ENCODE results near the gene SDHD. TPM values are rescaled to one million over a fixed set of nuclear protein-coding genes. Genes with fewer than 3 reads are reported as not detected.
A peak's percentile ranks its signal among the peaks of the same experiment; 100 is the strongest.
"Not testable (repeated sequence)": the region's sequence is repeated elsewhere in the genome, so short reads cannot be mapped to it uniquely, and the experiment has no call there.

Gene SDHD
- 67.8 and 69.7 TPM in 2 replicates for total RNA-seq

GRCh38 chr11:112086422-112087191, at the start of gene SDHD, which contains the start of gene TIMM8B:
Gene SDHD (plus strand): TSS chr11:112086873. CDS start chr11:112086908, 35 bp downstream.
Gene TIMM8B (minus strand): TSS chr11:112086756. CDS start chr11:112086723, 33 bp downstream.
- DNase-seq (ENCODE audit: low read depth), result peak; percentile 85
- Histone ChIP-seq H3K36me3 (ENCODE audit: control insufficient read depth, insufficient read depth, low read length) (no peaks in the 10 kb centered on the region), H3K27me3 (ENCODE audit: control insufficient read depth, insufficient read depth, low read length) (no peaks in the 10 kb centered on the region), H3K4me3 (ENCODE audit: low read depth, low read length) (peak within 1 kb of the TSS; percentile 91)
- peak; percentile 47 for TF ChIP-seq CTCF (IDR thresholded peaks at IDR 0.05; ENCODE audit: insufficient read depth, low read length, poor library complexity, severe bottlenecking)

DNA sequence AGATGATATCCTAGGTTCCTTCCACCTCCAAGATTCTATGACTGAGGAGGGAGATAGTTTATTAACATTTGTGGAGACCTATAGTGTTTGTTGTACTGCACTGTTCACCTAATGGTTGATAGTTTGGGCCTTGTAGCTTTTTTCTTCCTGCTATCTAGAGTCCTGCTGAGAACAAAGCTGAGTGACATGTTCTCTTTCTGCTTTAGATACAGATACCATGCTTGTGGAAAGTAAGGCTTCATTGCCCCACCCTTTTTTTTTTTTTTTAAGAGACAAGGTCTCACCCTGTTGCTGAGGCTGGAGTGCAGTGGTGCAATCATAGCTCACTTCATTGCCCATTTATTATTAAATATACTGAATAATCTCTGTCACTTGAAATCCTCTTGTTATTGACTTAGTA, 49.1 kb upstream of the SDHD start:
- Histone ChIP-seq H3K4me3 (ENCODE audit: low read depth, low read length) (no peak overlapping the region), H3K36me3 (ENCODE audit: control insufficient read depth, insufficient read depth, low read length) (no peaks in the 10 kb centered on the region), H3K27me3 (ENCODE audit: control insufficient read depth, insufficient read depth, low read length) (no peaks in the 10 kb centered on the region)
- DNase-seq (ENCODE audit: low read depth), result no peak
- TF ChIP-seq CTCF (IDR thresholded peaks at IDR 0.05; ENCODE audit: insufficient read depth, low read length, poor library complexity, severe bottlenecking), result no peak

GRCh38 chr11:112042161-112042960, 44.3 kb upstream of the SDHD start:
- H3K36me3 ChIP-seq (ENCODE audit: control insufficient read depth, insufficient read depth, low read length), result no peaks in the 10 kb centered on the region
- H3K27me3 ChIP-seq (ENCODE audit: control insufficient read depth, insufficient read depth, low read length), result no peaks in the 10 kb centered on the region
- no peak for DNase-seq (ENCODE audit: low read depth)
- TF ChIP-seq CTCF (IDR thresholded peaks at IDR 0.05; ENCODE audit: insufficient read depth, low read length, poor library complexity, severe bottlenecking), result no peak
- H3K4me3 ChIP-seq (ENCODE audit: low read depth, low read length), result no peak overlapping the region

DNA sequence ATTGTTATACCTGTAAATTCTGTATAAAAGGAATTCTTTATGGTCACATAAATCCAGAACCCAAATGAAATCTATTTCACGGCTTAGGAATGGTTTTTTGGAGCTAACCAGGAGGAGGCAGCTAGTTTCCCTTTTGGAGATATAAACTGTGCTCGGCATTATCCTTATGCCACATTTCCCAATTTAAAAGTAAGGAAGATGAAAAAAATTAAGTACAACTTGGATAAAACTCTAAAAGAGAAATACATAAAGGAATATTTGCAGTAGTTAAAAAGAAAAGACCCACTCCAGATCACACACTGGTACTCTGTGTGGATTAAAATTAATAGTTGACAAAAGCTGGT, 43.7 kb upstream of the SDHD start:
- Histone ChIP-seq H3K36me3 (ENCODE audit: control insufficient read depth, insufficient read depth, low read length) (no peaks in the 10 kb centered on the region), H3K27me3 (ENCODE audit: control insufficient read depth, insufficient read depth, low read length) (no peaks in the 10 kb centered on the region), H3K4me3 (ENCODE audit: low read depth, low read length) (no peak overlapping the region)
- TF ChIP-seq CTCF (IDR thresholded peaks at IDR 0.05; ENCODE audit: insufficient read depth, low read length, poor library complexity, severe bottlenecking), result no peak
- no peak for DNase-seq (ENCODE audit: low read depth)

DNA sequence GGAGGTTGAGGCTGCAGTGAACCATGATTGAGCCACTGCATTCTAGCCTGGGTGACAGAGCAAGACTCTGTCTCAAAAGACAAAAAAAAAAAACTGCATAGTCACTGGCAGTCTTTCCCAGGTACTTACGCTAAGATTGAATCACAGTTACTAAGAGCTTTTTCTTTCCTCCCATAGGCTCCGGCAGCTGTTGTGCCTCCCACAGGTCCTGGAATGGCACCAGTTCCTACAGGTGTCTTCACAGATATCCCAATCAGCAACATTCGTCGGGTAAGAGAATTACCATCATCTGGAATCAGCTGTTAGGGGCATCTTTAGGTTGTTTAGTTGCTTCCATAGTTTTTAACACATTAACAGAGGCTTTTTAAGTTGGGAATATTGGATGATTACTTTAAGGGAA, 41.7 kb upstream of the SDHD start:
- DNase-seq (ENCODE audit: low read depth), result no peak
- Histone ChIP-seq H3K36me3 (ENCODE audit: control insufficient read depth, insufficient read depth, low read length) (no peaks in the 10 kb centered on the region), H3K4me3 (ENCODE audit: low read depth, low read length) (no peak overlapping the region), H3K27me3 (ENCODE audit: control insufficient read depth, insufficient read depth, low read length) (no peaks in the 10 kb centered on the region)
- TF ChIP-seq CTCF (IDR thresholded peaks at IDR 0.05; ENCODE audit: insufficient read depth, low read length, poor library complexity, severe bottlenecking), result no peak

DNA sequence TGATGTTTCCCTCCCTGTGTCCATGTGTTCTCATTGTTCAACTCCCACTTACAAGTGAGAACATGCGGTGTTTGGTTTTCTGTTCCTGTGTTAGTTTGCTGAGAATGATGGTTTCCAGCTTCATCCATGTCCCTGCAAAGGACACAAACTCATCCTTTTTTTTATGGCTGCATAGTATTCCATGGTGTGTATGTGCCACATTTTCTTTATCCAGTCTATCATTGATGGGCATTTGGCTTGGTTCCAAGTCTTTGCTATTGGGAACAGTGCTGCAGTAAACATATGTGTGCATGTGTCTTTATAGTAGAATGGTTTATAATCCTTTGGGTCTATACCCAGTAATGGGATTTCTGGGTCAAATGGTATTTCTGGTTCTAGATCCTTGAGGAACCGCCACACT, 40.0 kb upstream of the SDHD start:
- not testable (repeated sequence) for H3K36me3 ChIP-seq (ENCODE audit: control insufficient read depth, insufficient read depth, low read length); DNase-seq (ENCODE audit: low read depth); H3K4me3 ChIP-seq (ENCODE audit: low read depth, low read length); H3K27me3 ChIP-seq (ENCODE audit: control insufficient read depth, insufficient read depth, low read length)

- DNase-seq (ENCODE audit: low read depth); H3K4me3 ChIP-seq (ENCODE audit: low read depth, low read length); H3K27me3 ChIP-seq (ENCODE audit: control insufficient read depth, insufficient read depth, low read length); H3K36me3 ChIP-seq (ENCODE audit: control insufficient read depth, insufficient read depth, low read length): not testable (repeated sequence)
These were observed 38.4 kb upstream of the SDHD start for GRCh38 chr11:112048256-112048655.

Data from kidney epithelial cell (primary cell).